Neural cell (in vitro differentiated cells): ENCODE results near the gene ITPRIP.
A peak's percentile ranks its signal among the peaks of the same experiment; 100 is the strongest.

Source experiments
- CTCF ChIP-seq: fragments of 450-650 bp; IDR thresholded peaks from 2 replicates; pipeline ENCODE4 v1.5.1; 2014; ENCODE audit warnings: antibody characterized with exemption, mild to moderate bottlenecking, moderate library complexity; ENCODE audit not compliant: poor library complexity, severe bottlenecking
- REST ChIP-seq: IDR thresholded peaks from 2 replicates; pipeline ENCODE4 v1.6.1; 2012; ENCODE audit warnings: borderline replicate concordance

- TF ChIP-seq CTCF: peak; percentile 73
- no peak for TF ChIP-seq REST
These were observed 15.2 kb upstream of the ITPRIP start, which contains the start of gene CFAP58 for GRCh38 chr10:104353325-104354048.
